ENCODE results near the gene LHFPL6. TPM values are rescaled to one million over a fixed set of nuclear protein-coding genes. Genes with fewer than 3 reads are reported as not detected.

The LHFPL6 gene
- total RNA-seq, 1 experiment from 2014 or later: 2.5 TPM

DNA sequence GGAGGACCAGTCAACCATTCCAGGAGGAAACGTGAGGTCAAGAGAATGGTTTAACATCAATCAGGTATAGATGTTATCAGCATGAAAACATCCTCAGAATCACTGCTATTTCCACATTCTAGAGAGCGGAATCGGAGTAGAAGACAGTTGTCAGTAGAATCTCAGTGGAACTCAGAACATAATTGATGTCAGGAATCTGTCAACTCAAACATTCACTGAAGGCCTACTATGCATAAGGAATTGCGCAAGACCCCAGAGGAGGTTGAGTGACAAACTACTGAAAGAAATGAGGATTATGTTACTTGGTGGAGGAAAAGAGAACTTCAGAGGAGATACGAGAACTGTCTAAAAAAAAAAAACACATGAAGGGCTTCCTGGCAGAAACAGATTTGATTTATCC lies 97.8 kb downstream of the LHFPL6 start:
- no peaks in the 10 kb centered on the region for H3K27me3 ChIP-seq (ENCODE audit: insufficient read depth, low read depth)
- H3K4me1 ChIP-seq (replicated peaks; ENCODE audit: insufficient read depth): peaks cover 6% of the 10 kb centered on the region
- H3F3A ChIP-seq (ENCODE audit: insufficient read depth, low read depth): no peaks in the 10 kb centered on the region
- no peak for DNase-seq
- H3K79me2 ChIP-seq (ENCODE audit: low read depth): no peaks in the 10 kb centered on the region
- H4K20me1 ChIP-seq (ENCODE audit: insufficient read depth): no peaks in the 10 kb centered on the region
- ChIA-PET CTCF (no interaction called here), POLR2A (ENCODE audit: unreplicated experiment) (no interaction called here)
- H3K36me3 ChIP-seq (ENCODE audit: low read depth): no peaks in the 10 kb centered on the region
- H3K9me3 ChIP-seq (ENCODE audit: insufficient read depth, low read depth): no peaks in the 10 kb centered on the region
- H3K27ac ChIP-seq: no peak overlapping the region
- H3K9me2 ChIP-seq (ENCODE audit: insufficient read depth): no peaks in the 10 kb centered on the region
- H3K4me2 ChIP-seq: no peak overlapping the region
- no TSS peak for BruUV-seq (replicated peaks)
- no peak overlapping the region for H2AFZ ChIP-seq
- no peak overlapping the region for H3K4me3 ChIP-seq
- intact Hi-C loops (cut with micrococcal nuclease; ENCODE audit: unreplicated experiment): no loop called here
- TF ChIP-seq, protein P1, sequence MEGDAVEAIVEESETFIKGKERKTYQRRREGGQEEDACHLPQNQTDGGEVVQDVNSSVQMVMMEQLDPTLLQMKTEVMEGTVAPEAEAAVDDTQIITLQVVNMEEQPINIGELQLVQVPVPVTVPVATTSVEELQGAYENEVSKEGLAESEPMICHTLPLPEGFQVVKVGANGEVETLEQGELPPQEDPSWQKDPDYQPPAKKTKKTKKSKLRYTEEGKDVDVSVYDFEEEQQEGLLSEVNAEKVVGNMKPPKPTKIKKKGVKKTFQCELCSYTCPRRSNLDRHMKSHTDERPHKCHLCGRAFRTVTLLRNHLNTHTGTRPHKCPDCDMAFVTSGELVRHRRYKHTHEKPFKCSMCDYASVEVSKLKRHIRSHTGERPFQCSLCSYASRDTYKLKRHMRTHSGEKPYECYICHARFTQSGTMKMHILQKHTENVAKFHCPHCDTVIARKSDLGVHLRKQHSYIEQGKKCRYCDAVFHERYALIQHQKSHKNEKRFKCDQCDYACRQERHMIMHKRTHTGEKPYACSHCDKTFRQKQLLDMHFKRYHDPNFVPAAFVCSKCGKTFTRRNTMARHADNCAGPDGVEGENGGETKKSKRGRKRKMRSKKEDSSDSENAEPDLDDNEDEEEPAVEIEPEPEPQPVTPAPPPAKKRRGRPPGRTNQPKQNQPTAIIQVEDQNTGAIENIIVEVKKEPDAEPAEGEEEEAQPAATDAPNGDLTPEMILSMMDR (conservative IDR thresholded peaks at IDR 0.05): no peak
- no peak for TF ChIP-seq EZH2 (IDR thresholded peaks at IDR 0.05; ENCODE audit: low read depth)

DNA sequence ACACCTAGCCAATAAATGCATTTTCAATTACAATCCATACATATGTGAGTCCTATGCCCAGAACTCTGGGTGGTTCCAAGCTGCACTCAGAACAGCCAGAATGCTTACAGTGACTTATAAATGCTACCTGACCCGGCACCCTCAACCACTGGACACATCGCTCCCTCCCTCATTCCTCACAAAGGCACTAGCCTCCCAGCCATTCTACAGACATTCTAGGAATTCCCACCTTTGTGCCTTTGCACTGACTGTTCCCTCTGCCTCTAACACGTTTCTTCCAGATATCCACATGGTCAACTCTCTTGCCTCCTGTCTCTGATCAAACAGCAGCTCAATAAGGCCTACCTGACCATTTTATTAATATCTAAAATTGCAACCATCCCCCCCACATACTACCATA lies 99.9 kb downstream of the LHFPL6 start:
- H3F3A ChIP-seq (ENCODE audit: insufficient read depth, low read depth): no peaks in the 10 kb centered on the region
- H3K9me3 ChIP-seq (ENCODE audit: insufficient read depth, low read depth): no peaks in the 10 kb centered on the region
- H3K4me2 ChIP-seq: no peak overlapping the region
- CTCF ChIA-PET: no interaction called here
- DNase-seq: no peak
- no peak overlapping the region for H2AFZ ChIP-seq
- no TSS peak for BruUV-seq (replicated peaks)
- H3K36me3 ChIP-seq (ENCODE audit: low read depth): no peaks in the 10 kb centered on the region
- H3K9me2 ChIP-seq (ENCODE audit: insufficient read depth): no peaks in the 10 kb centered on the region
- no peaks in the 10 kb centered on the region for H3K27me3 ChIP-seq (ENCODE audit: insufficient read depth, low read depth)
- no peaks in the 10 kb centered on the region for H3K79me2 ChIP-seq (ENCODE audit: low read depth)
- TF ChIP-seq, protein P1 (conservative IDR thresholded peaks at IDR 0.05): no peak
- TF ChIP-seq EZH2 (IDR thresholded peaks at IDR 0.05; ENCODE audit: low read depth): no peak
- intact Hi-C loops (cut with micrococcal nuclease; ENCODE audit: unreplicated experiment): no loop called here
- no peaks in the 10 kb centered on the region for H4K20me1 ChIP-seq (ENCODE audit: insufficient read depth)
- no peak overlapping the region for H3K4me3 ChIP-seq
- POLR2A ChIA-PET (ENCODE audit: unreplicated experiment): no interaction called here
- no peak overlapping the region for H3K27ac ChIP-seq
- no peaks in the 10 kb centered on the region for H3K4me1 ChIP-seq (replicated peaks; ENCODE audit: insufficient read depth)

DNA sequence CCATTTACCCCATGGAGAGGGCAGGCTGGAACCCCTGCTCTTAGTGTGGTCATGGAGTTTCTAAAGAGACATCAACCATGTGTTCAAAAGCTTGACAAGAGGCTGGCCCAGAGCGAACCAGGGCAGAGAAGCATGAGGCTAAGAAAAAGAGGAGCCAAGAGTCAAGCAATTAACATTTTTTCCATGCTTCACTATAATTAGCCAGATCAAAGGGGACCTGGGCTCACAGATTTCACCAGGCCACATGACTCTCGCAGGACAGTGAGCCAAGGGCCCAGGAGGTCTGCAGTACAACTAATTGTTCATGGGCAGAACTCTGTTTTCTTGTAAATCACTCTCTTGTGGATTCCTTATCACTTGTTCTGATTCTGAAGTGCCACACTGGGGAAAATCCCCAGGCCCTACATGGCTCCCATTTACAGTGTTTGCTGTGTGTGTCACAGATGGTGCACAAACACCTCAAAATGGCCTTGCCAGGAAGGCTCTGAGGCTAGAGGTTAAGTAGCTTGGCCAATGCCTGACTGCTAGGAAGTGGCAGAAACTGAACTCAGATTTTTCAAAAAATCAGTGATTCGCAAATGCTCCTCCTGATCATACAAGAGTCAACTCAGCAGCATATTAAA lies 101.2 kb downstream of the LHFPL6 start:
- Histone ChIP-seq H3K9me3 (ENCODE audit: insufficient read depth, low read depth) (no peaks in the 10 kb centered on the region), H3K27me3 (ENCODE audit: insufficient read depth, low read depth) (no peaks in the 10 kb centered on the region), H3K79me2 (ENCODE audit: low read depth) (no peaks in the 10 kb centered on the region), H3K9me2 (ENCODE audit: insufficient read depth) (no peaks in the 10 kb centered on the region), H4K20me1 (ENCODE audit: insufficient read depth) (no peaks in the 10 kb centered on the region), H3K4me2 (no peak overlapping the region), H3K4me1 (replicated peaks; ENCODE audit: insufficient read depth) (no peaks in the 10 kb centered on the region), H3K36me3 (ENCODE audit: low read depth) (no peaks in the 10 kb centered on the region), H2AFZ (no peak overlapping the region), H3K4me3 (no peak overlapping the region), H3K27ac (no peak overlapping the region), H3F3A (ENCODE audit: insufficient read depth, low read depth) (no peaks in the 10 kb centered on the region)
- POLR2A ChIA-PET (ENCODE audit: unreplicated experiment): no interaction called here
- intact Hi-C loops (cut with micrococcal nuclease; ENCODE audit: unreplicated experiment): no loop called here
- TF ChIP-seq, protein P1 (conservative IDR thresholded peaks at IDR 0.05): no peak
- no peak for TF ChIP-seq EZH2 (IDR thresholded peaks at IDR 0.05; ENCODE audit: low read depth)
- DNase-seq: no peak
- CTCF ChIA-PET: interaction anchor here (0.6 kb wide), 1 partner anchor 108 kb away, joined by 9 read pairs; no protein-coding TSS in a partner anchor
- no TSS peak for BruUV-seq (replicated peaks)

Data from PC-9 (cell line).